GM19372 (cell line): ENCODE results near the gene GOSR1.
"Not testable (repeated sequence)": the region's sequence is repeated elsewhere in the genome, so short reads cannot be mapped to it uniquely, and the experiment has no call there.

Experiments
- ATAC-seq: cut with Tn5 transposase; IDR thresholded peaks from one replicate; pipeline ENCODE4 v1.9.1; 2021; ENCODE audit warnings: mild to moderate bottlenecking, low read depth, moderate library complexity; ENCODE audit not compliant: unreplicated experiment

The GOSR1 gene

GRCh38 chr17:30572651-30573554, 95.7 kb downstream of the GOSR1 start:
- ATAC-seq, result not testable (repeated sequence)

- no peak for ATAC-seq
These were observed 96.5 kb downstream of the GOSR1 start for GRCh38 chr17:30573603-30574175.

GRCh38 chr17:30574309-30574708, 97.1 kb downstream of the GOSR1 start:
- not testable (repeated sequence) for ATAC-seq

- ATAC-seq, result not testable (repeated sequence)
These were observed 97.6 kb downstream of the GOSR1 start for GRCh38 chr17:30574806-30575205.

- ATAC-seq, result not testable (repeated sequence)
These were observed 98.6 kb downstream of the GOSR1 start for GRCh38 chr17:30575648-30576325.

- ATAC-seq, result no peak
These were observed 99.2 kb downstream of the GOSR1 start for GRCh38 chr17:30576326-30576861.
